GM18519 (cell line): Measurements from ENCODE around the gene HSF2.

Source experiments
- ATAC-seq: cut with Tn5 transposase; IDR thresholded peaks from one replicate; pipeline ENCODE4 v1.9.1; 2021; ENCODE audit warnings: mild to moderate bottlenecking, moderate library complexity; ENCODE audit not compliant: unreplicated experiment, low FRiP score

HSF2 gene, protein sequence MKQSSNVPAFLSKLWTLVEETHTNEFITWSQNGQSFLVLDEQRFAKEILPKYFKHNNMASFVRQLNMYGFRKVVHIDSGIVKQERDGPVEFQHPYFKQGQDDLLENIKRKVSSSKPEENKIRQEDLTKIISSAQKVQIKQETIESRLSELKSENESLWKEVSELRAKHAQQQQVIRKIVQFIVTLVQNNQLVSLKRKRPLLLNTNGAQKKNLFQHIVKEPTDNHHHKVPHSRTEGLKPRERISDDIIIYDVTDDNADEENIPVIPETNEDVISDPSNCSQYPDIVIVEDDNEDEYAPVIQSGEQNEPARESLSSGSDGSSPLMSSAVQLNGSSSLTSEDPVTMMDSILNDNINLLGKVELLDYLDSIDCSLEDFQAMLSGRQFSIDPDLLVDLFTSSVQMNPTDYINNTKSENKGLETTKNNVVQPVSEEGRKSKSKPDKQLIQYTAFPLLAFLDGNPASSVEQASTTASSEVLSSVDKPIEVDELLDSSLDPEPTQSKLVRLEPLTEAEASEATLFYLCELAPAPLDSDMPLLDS

DNA sequence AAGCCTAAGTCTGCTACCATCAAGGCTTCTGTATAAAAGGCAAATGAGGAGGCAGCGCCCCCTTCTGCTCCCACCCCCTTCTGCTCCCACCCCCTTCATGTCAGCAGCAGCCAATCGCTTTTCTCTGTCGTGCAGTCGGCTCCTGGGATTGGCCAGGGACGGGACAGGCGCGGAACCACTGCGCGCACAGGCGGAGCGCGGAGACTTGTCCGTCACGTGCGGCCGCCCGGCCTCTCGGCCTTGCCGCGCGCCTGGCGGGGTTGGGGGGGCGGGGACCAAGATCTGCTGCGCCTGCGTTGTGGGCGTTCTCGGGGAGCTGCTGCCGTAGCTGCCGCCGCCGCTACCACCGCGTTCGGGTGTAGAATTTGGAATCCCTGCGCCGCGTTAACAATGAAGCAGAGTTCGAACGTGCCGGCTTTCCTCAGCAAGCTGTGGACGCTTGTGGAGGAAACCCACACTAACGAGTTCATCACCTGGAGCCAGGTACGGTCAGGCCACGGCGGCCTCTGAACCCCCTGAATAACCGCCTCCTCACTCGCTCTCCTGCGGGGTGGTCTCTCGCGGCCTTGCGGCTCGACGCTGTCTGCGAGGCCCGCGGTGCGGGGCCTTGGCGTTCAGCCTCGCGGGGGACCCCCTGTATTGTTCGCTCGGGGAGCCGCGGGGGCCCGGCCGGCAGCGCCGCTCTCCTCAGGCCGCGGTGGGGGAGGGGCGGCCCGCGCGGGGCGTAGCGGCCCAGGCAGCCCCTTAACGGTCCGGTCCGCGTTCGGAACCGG, at the start of gene HSF2:
Gene HSF2 (plus strand): TSS at position 305 of the 773 bp plus-strand sequence. CDS start 86 bp downstream, at position 391.
- peak; percentile 99 for ATAC-seq

- peak; percentile 53 for ATAC-seq
Measured at GRCh38 chr6:122352981-122353664, 46.3 kb upstream of the HSF2 start.

GRCh38 chr6:122360809-122361208, 38.6 kb upstream of the HSF2 start:
- ATAC-seq: no peak

DNA sequence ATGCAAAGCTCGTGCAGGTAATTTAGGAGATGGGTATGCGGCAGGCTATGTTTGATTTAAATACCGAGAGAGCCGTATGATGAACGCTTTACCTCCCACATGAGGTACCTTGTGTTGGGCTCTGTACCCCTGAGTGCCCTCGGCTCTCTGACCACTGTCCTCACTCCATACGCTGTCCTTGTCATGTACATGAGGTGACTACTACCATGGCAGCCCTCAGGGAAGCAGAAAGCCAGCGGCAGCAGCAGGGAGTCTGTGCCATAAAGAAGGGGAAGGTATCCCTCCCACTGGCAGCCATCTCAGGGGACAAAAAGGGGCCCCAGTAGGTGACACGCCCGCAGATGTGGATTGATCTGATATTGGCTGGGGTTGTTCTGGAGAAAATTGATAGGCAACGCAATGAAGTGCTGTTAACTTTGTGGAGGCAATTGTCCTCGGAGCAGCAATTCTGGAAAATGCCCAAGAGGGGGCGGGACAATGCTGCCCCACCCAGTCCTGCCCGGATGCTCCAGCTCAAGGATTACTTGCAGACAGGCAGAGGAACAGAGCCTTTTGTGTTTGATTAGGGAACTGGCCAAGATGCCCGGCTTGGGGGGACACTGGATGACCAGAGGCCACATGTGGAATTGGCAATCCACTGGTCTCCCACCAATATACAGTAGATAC, 38.0 kb upstream of the HSF2 start:
- no peak for ATAC-seq

- ATAC-seq: no peak
Measured at GRCh38 chr6:122363769-122364483, 35.5 kb upstream of the HSF2 start.

- no peak for ATAC-seq
Measured at GRCh38 chr6:122365775-122366403, 33.6 kb upstream of the HSF2 start.

DNA sequence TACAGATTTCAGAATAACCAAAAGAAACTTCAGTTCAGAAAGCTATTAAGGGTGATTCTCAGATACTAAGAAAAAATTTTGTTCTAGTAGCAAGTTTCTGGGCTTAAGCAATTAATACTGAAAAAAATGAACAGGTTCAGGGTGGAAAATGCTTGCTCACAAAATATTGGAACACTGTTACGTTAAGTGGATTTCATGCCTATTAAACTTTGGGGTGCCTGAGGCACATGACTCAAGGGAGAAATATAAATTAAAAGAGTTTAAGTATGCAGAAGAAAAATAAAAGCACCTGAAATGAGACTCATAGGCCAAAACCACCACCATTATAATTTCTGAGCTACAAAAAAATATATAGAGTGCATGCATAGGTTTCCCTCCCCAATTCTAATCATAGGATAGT, 32.3 kb upstream of the HSF2 start:
- no peak for ATAC-seq

GRCh38 chr6:122369536-122369935, 29.9 kb upstream of the HSF2 start:
- ATAC-seq: no peak

- ATAC-seq: no peak
Measured at GRCh38 chr6:122372647-122373046, 26.8 kb upstream of the HSF2 start.

GRCh38 chr6:122374307-122374706, 25.1 kb upstream of the HSF2 start:
- no peak for ATAC-seq

- no peak for ATAC-seq
Measured at GRCh38 chr6:122376246-122376645, 23.2 kb upstream of the HSF2 start.

- ATAC-seq: peak; percentile 100
Measured at GRCh38 chr6:122381494-122382265, 17.8 kb upstream of the HSF2 start.

GRCh38 chr6:122385857-122386612, 13.4 kb upstream of the HSF2 start:
- no peak for ATAC-seq

DNA sequence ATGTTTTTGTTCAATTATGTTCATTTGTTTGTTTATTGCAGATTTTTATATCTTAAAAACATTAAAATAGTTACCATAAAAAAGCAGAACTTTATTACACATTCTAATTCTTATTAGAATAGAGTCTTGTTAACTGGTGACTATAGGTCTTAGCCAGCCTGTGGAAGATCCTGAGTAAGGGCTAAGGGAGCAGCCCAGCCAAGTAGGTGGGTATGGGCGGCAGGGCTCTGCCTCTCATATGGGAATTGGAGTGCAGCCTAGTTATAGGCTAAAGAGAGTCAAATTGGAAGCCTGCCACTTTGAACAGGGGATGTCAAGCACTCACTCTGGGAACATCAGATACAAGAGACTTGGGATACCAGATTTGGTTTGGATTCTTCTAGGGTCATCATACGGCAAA, 10.5 kb upstream of the HSF2 start:
- no peak for ATAC-seq

- ATAC-seq: no peak
Measured at GRCh38 chr6:122389704-122390372, 9.6 kb upstream of the HSF2 start.

DNA sequence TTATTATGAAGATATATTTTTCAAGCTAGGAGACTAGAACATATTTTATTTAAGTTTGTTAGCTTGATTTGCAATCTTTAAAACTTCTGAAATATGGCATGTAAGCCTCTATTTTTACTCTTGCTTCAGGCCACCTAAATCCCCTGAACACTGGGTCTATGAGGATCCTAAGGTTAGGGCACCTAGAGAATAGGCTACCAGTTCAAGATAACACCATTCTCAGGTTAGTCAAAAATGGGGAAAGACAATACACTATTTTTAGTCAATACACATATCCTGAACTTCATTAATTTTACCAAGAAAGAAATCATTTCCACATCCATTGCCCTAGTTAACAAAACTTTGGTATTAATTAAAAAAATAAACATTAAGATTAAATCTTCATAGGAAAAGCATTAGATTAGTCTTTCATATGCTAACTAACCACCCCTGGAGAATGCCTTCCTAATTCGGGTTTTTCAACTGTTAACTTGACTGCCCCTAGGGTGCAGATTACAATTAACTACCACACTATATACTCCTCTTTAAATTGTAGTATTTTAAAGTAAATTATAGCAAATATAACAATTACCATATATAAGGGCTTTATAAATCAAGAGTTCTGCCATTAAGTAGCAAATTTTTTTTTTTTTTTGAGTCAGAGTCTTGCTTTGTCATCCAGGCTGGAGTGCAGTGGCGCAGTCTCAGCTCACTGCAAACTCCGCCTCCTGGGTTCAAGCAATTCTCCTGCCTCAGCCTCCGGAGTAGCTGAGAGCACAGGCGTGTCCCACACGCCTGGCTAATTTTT, 6.7 kb upstream of the HSF2 start:
- no peak for ATAC-seq
